Measurements from ENCODE around the gene DGKQ.

The DGKQ gene

GRCh38 chr4:917466-917865 lies 55.9 kb downstream of the DGKQ start:
- no peak overlapping the region for H3K4me3 ChIP-seq (ENCODE audit: low read length)
- H3K4me1 ChIP-seq (ENCODE audit: control insufficient read depth, insufficient read depth, low read length), result no peaks in the 10 kb centered on the region; the same call in 1 of the 2 replicates
- no peaks in the 10 kb centered on the region for H3K36me3 ChIP-seq (ENCODE audit: control insufficient read depth, insufficient read depth, low read length)
- H3K27ac ChIP-seq (ENCODE audit: low read length), result no peak overlapping the region
- no CpG with 5 or more reads among the region's 7 CpGs for WGBS (ENCODE audit: insufficient coverage, insufficient read length)
- no peaks in the 10 kb centered on the region for H3K9me3 ChIP-seq (ENCODE audit: control insufficient read depth, insufficient read depth, low read length)
- H3K27me3 ChIP-seq (ENCODE audit: control insufficient read depth, insufficient read depth, low read length), result no peaks in the 10 kb centered on the region
- no peak for DNase-seq (ENCODE audit: low read depth, low spot score)

- Histone ChIP-seq H3K27me3 (ENCODE audit: control insufficient read depth, insufficient read depth, low read length) (no peaks in the 10 kb centered on the region), H3K4me3 (ENCODE audit: low read length) (no peak overlapping the region), H3K36me3 (ENCODE audit: control insufficient read depth, insufficient read depth, low read length) (peaks cover 3% of the 10 kb centered on the region; the same call in 1 of the 2 replicates), H3K27ac (ENCODE audit: low read length) (no peak overlapping the region), H3K9me3 (ENCODE audit: control insufficient read depth, insufficient read depth, low read length) (no peaks in the 10 kb centered on the region), H3K4me1 (ENCODE audit: control insufficient read depth, insufficient read depth, low read length) (no peaks in the 10 kb centered on the region; the same call in 1 of the 2 replicates)
- no peak for DNase-seq (ENCODE audit: low read depth, low spot score)
- no CpG with 5 or more reads among the region's 8 CpGs for WGBS (ENCODE audit: insufficient coverage, insufficient read length)
Measured at GRCh38 chr4:915595-915994, 57.8 kb downstream of the DGKQ start.

GRCh38 chr4:915041-915474 lies 58.3 kb downstream of the DGKQ start:
- no peak overlapping the region for H3K4me3 ChIP-seq (ENCODE audit: low read length)
- H3K27ac ChIP-seq (ENCODE audit: low read length), result no peak overlapping the region
- no peaks in the 10 kb centered on the region; the same call in 1 of the 2 replicates for H3K4me1 ChIP-seq (ENCODE audit: control insufficient read depth, insufficient read depth, low read length)
- H3K36me3 ChIP-seq (ENCODE audit: control insufficient read depth, insufficient read depth, low read length), result peaks cover 3% of the 10 kb centered on the region; the same call in 1 of the 2 replicates
- WGBS (ENCODE audit: insufficient coverage, insufficient read length), result no CpG with 5 or more reads among the region's 20 CpGs
- DNase-seq (ENCODE audit: low read depth, low spot score), result no peak
- no peaks in the 10 kb centered on the region for H3K9me3 ChIP-seq (ENCODE audit: control insufficient read depth, insufficient read depth, low read length)
- H3K27me3 ChIP-seq (ENCODE audit: control insufficient read depth, insufficient read depth, low read length), result no peaks in the 10 kb centered on the region

- Histone ChIP-seq H3K27me3 (ENCODE audit: control insufficient read depth, insufficient read depth, low read length) (no peaks in the 10 kb centered on the region), H3K4me3 (ENCODE audit: low read length) (no peak overlapping the region), H3K36me3 (ENCODE audit: control insufficient read depth, insufficient read depth, low read length) (peaks cover 3% of the 10 kb centered on the region; the same call in 1 of the 2 replicates), H3K27ac (ENCODE audit: low read length) (no peak overlapping the region), H3K4me1 (ENCODE audit: control insufficient read depth, insufficient read depth, low read length) (no peaks in the 10 kb centered on the region; the same call in 1 of the 2 replicates), H3K9me3 (ENCODE audit: control insufficient read depth, insufficient read depth, low read length) (no peaks in the 10 kb centered on the region)
- DNase-seq (ENCODE audit: low read depth, low spot score), result no peak
- WGBS (ENCODE audit: insufficient coverage, insufficient read length), result no CpG with 5 or more reads among the region's 21 CpGs
Measured at GRCh38 chr4:914531-914930, 58.8 kb downstream of the DGKQ start.

GRCh38 chr4:913280-913618 lies 60.1 kb downstream of the DGKQ start:
- Histone ChIP-seq H3K4me3 (ENCODE audit: low read length) (no peak overlapping the region), H3K27me3 (ENCODE audit: control insufficient read depth, insufficient read depth, low read length) (no peaks in the 10 kb centered on the region), H3K9me3 (ENCODE audit: control insufficient read depth, insufficient read depth, low read length) (no peaks in the 10 kb centered on the region), H3K27ac (ENCODE audit: low read length) (no peak overlapping the region), H3K36me3 (ENCODE audit: control insufficient read depth, insufficient read depth, low read length) (peaks cover 3% of the 10 kb centered on the region; the same call in 1 of the 2 replicates), H3K4me1 (ENCODE audit: control insufficient read depth, insufficient read depth, low read length) (no peaks in the 10 kb centered on the region; the same call in 1 of the 2 replicates)
- DNase-seq (ENCODE audit: low read depth, low spot score), result no peak
- no CpG with 5 or more reads among the region's 4 CpGs for WGBS (ENCODE audit: insufficient coverage, insufficient read length)

GRCh38 chr4:912548-913279 lies 60.7 kb downstream of the DGKQ start:
- no peak for DNase-seq (ENCODE audit: low read depth, low spot score)
- no peak overlapping the region for H3K27ac ChIP-seq (ENCODE audit: low read length)
- H3K4me1 ChIP-seq (ENCODE audit: control insufficient read depth, insufficient read depth, low read length), result no peaks in the 10 kb centered on the region; the same call in 1 of the 2 replicates
- no CpG with 5 or more reads among the region's 19 CpGs for WGBS (ENCODE audit: insufficient coverage, insufficient read length)
- H3K27me3 ChIP-seq (ENCODE audit: control insufficient read depth, insufficient read depth, low read length), result no peaks in the 10 kb centered on the region
- H3K4me3 ChIP-seq (ENCODE audit: low read length), result no peak overlapping the region
- H3K9me3 ChIP-seq (ENCODE audit: control insufficient read depth, insufficient read depth, low read length), result no peaks in the 10 kb centered on the region
- H3K36me3 ChIP-seq (ENCODE audit: control insufficient read depth, insufficient read depth, low read length), result peaks cover 3% of the 10 kb centered on the region; the same call in 1 of the 2 replicates

GRCh38 chr4:911871-912490 lies 61.4 kb downstream of the DGKQ start:
- Histone ChIP-seq H3K27me3 (ENCODE audit: control insufficient read depth, insufficient read depth, low read length) (no peaks in the 10 kb centered on the region), H3K4me3 (ENCODE audit: low read length) (no peak overlapping the region), H3K36me3 (ENCODE audit: control insufficient read depth, insufficient read depth, low read length) (peaks cover 3% of the 10 kb centered on the region; the same call in 1 of the 2 replicates), H3K27ac (ENCODE audit: low read length) (no peak overlapping the region), H3K9me3 (ENCODE audit: control insufficient read depth, insufficient read depth, low read length) (no peaks in the 10 kb centered on the region), H3K4me1 (ENCODE audit: control insufficient read depth, insufficient read depth, low read length) (no peaks in the 10 kb centered on the region; the same call in 1 of the 2 replicates)
- no CpG with 5 or more reads among the region's 29 CpGs for WGBS (ENCODE audit: insufficient coverage, insufficient read length)
- no peak for DNase-seq (ENCODE audit: low read depth, low spot score)

GRCh38 chr4:911221-911751 lies 62.1 kb downstream of the DGKQ start:
- H3K27me3 ChIP-seq (ENCODE audit: control insufficient read depth, insufficient read depth, low read length), result no peaks in the 10 kb centered on the region
- no peak for DNase-seq (ENCODE audit: low read depth, low spot score)
- H3K27ac ChIP-seq (ENCODE audit: low read length), result no peak overlapping the region
- no CpG with 5 or more reads among the region's 23 CpGs for WGBS (ENCODE audit: insufficient coverage, insufficient read length)
- no peak overlapping the region for H3K4me3 ChIP-seq (ENCODE audit: low read length)
- H3K4me1 ChIP-seq (ENCODE audit: control insufficient read depth, insufficient read depth, low read length), result no peaks in the 10 kb centered on the region; the same call in 1 of the 2 replicates
- no peaks in the 10 kb centered on the region for H3K9me3 ChIP-seq (ENCODE audit: control insufficient read depth, insufficient read depth, low read length)
- H3K36me3 ChIP-seq (ENCODE audit: control insufficient read depth, insufficient read depth, low read length), result peaks cover 3% of the 10 kb centered on the region; the same call in 1 of the 2 replicates

- H3K36me3 ChIP-seq (ENCODE audit: control insufficient read depth, insufficient read depth, low read length), result peaks cover 3% of the 10 kb centered on the region; the same call in 1 of the 2 replicates
- H3K27me3 ChIP-seq (ENCODE audit: control insufficient read depth, insufficient read depth, low read length), result no peaks in the 10 kb centered on the region
- H3K4me3 ChIP-seq (ENCODE audit: low read length), result no peak overlapping the region
- no peak for DNase-seq (ENCODE audit: low read depth, low spot score)
- WGBS (ENCODE audit: insufficient coverage, insufficient read length), result no CpG with 5 or more reads among the region's 26 CpGs
- H3K27ac ChIP-seq (ENCODE audit: low read length), result no peak overlapping the region
- H3K9me3 ChIP-seq (ENCODE audit: control insufficient read depth, insufficient read depth, low read length), result no peaks in the 10 kb centered on the region
- H3K4me1 ChIP-seq (ENCODE audit: control insufficient read depth, insufficient read depth, low read length), result no peaks in the 10 kb centered on the region; the same call in 1 of the 2 replicates
Measured at GRCh38 chr4:910366-911091, 62.8 kb downstream of the DGKQ start.

- no peaks in the 10 kb centered on the region for H3K27me3 ChIP-seq (ENCODE audit: control insufficient read depth, insufficient read depth, low read length)
- no CpG with 5 or more reads among the region's 12 CpGs for WGBS (ENCODE audit: insufficient coverage, insufficient read length)
- peaks cover 3% of the 10 kb centered on the region; the same call in 1 of the 2 replicates for H3K36me3 ChIP-seq (ENCODE audit: control insufficient read depth, insufficient read depth, low read length)
- no peaks in the 10 kb centered on the region for H3K9me3 ChIP-seq (ENCODE audit: control insufficient read depth, insufficient read depth, low read length)
- H3K4me1 ChIP-seq (ENCODE audit: control insufficient read depth, insufficient read depth, low read length), result no peaks in the 10 kb centered on the region; the same call in 1 of the 2 replicates
- no peak overlapping the region for H3K4me3 ChIP-seq (ENCODE audit: low read length)
- H3K27ac ChIP-seq (ENCODE audit: low read length), result no peak overlapping the region
- DNase-seq (ENCODE audit: low read depth, low spot score), result no peak
Measured at GRCh38 chr4:909821-910220, 63.5 kb downstream of the DGKQ start.

Data from iPS DF 6.9 (cell line).